ENCODE data around the gene EDN2.

EDN2 gene

GRCh38 chr1:41497461-41498030 lies 13.1 kb upstream of the EDN2 start:
- DNase-seq = no peak

- no peak for DNase-seq
Measured at GRCh38 chr1:41497056-41497440, 12.6 kb upstream of the EDN2 start.

DNA sequence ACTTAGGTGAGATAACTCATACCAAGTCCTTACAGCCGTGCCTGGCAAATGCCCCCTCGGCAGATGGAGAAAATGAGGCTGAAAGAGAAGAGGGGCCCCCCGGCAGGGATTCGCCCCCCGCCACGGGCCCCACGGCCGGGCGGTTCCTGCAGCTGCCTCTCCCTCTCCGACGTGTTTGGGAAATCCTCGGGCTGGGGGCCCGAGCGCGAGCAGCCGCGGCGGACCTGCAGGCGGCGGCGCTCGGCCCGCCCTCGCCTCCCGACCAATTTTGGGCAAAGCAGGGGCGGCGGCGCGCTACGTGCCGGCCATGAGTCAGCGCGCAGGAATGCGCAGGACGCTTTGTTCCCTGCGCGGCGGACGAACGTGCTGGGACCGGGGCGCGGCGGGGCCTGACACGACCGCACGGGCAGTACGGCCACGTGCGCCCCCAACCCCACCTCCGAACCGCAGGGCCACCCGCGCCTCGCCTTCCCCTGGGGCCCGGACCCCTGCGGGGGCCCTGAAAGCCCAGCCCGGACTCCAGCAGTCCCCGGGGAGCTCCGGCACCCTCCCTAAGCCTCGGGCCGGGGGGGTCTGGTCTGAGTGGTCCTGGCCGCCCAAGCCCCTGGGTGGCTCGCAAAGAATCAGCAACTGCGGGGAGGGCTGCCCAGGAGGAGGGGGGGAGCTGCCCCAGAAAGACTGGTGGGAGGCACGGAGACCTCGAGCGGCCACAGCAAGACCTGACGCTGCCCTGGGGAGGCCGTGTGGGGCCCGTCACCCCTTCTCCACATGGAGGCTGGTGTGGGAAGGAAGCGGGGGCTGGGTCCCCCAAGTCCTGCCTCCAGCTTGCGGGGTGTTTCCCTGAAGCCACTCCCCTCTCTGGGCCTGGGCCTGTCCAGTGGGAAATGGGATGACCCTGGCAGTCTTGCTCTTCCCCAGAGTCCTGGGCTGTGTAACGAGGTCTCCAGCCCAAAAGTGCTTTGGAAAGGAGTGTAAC lies 11.9 kb upstream of the EDN2 start:
- peak; percentile 79 for DNase-seq

- peak; percentile 42 for DNase-seq
Measured at GRCh38 chr1:41495210-41495948, 10.9 kb upstream of the EDN2 start.

DNA sequence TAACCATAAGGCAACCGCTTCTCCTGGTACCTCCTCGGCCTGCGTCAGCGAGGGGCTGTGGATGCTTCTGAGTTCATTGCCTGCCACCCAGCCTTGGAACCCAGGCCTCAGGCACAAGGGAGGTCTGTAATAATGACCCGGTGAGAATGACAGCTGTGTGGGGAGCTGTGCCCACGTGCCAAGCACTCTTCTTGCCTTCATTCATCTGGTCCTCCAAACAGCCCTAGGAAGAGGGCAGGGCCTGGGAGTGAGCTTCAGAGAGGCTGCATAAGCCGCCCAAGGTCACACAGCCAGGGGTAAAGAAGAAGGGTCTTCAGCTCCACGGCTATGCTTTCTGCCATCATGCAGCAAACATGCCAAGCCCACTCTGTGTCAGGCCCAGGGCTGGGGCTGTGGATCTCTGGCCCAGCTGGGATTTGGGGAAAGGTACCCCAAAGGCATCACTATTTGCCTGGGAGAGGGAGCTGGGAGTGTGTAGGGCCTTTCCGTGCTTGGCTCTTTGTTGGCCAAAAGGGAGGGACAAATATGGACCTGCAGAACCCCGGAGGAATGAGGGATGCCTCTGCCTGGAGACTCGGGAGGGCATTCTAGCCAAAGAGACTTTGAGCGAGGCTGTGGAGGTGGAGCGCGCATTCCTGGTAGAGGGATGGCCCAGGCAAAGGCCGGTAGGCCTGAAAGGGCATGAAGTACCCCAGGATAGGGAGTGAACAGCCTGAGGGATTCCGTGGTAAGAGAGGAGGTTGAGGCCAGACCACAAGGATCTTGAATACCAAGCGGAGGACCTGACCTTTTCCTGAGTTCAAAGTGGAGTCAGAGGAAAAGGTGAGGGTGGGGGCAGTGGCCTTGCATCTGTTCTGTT lies 10.1 kb upstream of the EDN2 start:
- DNase-seq = no peak

DNA sequence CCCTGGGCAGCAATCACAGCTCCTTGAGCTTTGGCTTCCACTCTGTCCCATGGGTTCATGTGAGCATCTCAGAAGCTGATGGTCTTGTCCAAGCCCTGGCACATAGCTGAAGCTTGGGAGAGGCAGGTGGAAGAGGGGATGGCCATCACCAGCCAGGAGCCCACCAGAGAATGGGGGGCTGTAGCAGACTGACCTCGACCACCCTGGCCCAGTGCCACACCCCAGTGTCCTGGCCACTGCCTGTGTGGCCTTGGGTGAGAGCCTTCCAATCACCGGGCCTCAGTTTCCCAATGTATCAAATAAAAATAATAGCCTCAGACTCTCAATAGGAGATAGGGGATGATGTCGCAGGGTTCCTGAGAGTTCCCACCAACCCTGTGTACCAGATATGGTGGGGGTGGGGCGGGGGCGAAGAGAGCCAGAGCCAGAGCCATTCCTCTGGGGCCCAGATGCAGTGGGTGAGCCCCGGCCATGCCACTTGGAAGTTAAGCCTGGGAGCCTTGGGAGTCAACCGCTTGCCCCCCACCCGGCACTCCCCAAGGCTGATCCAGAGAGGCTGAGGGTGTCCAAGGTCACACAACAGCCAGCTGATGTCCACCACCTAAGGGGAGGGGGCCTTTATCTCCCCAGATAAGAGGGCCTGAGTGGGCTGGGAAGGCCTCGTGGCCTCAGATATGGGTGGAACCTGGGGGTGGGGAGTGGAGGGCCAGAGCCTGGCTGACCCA lies 9.3 kb upstream of the EDN2 start:
- no peak for DNase-seq

- peak; percentile 43 for DNase-seq
Measured at GRCh38 chr1:41493117-41493536, 8.6 kb upstream of the EDN2 start.

DNA sequence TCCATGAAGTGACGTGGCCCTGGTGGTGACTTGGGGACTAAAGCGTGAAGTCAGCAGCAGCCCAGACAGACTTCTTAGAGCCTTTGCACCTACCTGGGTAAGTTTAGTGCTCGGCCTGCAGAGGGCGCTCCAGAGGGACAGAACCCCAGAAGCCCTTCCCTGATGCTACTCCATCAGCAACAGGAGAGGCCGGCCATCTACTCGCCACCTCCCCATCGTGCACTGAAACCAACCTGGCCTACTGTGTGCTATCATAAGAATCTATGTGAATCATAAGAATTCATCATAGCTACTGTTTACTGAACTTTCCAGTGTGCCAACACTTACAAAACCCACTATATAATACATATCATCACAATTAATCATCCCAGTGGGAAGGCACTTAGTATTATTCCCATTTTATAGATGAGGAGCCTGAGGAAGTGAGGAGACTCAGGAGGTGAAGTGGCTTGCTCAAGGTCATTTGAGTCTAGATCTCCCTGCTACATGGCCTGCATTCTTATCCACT lies 7.9 kb upstream of the EDN2 start:
- DNase-seq = peak; percentile 64

DNA sequence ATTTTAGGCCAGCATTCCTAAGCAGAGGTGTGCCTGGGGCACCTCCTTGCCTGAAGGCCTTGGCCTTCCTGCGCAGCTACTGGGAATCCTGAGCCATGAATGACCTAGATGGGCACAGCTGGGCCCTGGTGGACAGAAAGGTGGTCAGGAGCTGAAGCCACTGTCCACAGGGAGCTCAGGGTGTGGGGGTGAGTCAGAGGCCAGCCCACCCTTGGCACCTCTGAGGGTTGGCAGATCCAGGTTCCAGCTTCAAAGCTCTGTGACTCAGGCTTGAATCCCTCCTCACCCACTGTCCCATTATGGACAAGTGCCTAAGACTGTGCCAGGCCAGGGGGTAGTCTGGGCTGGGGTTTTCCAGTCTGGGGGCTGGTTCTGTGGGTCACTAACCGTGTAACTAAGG lies 6.4 kb upstream of the EDN2 start:
- DNase-seq = no peak

- no peak for DNase-seq
Measured at GRCh38 chr1:41489561-41489960, 5.1 kb upstream of the EDN2 start.

DNA sequence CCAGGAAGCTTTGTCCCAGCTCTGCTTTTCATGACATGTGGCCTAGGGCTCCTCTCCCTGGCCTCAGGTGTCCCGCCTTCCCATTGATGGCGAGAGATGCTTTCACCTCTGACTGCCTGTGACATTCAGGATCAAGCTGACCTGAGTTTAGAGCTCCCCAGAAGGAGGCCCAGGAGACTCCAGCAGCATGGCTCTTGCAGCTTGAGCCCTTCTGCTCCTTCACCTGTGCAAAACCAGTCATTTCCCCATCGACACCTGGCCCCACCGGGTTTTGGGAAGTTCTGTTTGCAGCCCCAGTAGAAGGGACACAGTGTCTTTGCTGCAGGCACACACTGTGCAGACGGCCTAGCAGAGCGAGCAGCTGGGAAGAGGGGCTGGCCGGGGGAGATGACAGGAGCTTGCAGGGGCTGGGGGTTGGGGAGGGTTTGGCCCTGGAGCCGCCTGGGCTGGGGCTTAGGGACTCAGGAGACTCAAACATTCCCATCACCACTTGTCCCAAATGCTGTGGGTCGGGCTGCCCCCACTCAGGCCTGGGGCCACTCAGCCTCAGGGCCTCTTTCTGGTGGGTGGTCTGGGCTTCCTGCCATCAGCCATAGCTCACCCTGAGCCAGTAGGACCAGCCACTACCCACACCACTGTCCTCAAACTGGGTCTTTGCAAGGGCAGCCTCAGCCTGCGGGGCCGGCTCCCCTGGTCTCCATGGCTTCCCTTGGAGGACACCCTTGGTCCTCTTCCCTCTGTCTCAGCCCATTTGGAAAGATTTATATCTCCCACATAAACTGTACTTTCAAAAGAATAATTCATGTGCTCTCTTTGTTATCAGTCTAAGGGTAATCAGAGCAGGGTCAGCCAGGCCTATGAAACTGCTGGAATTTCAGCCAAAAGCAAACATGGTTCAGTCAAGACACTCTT lies 3.8 kb upstream of the EDN2 start:
- no peak for DNase-seq

DNA sequence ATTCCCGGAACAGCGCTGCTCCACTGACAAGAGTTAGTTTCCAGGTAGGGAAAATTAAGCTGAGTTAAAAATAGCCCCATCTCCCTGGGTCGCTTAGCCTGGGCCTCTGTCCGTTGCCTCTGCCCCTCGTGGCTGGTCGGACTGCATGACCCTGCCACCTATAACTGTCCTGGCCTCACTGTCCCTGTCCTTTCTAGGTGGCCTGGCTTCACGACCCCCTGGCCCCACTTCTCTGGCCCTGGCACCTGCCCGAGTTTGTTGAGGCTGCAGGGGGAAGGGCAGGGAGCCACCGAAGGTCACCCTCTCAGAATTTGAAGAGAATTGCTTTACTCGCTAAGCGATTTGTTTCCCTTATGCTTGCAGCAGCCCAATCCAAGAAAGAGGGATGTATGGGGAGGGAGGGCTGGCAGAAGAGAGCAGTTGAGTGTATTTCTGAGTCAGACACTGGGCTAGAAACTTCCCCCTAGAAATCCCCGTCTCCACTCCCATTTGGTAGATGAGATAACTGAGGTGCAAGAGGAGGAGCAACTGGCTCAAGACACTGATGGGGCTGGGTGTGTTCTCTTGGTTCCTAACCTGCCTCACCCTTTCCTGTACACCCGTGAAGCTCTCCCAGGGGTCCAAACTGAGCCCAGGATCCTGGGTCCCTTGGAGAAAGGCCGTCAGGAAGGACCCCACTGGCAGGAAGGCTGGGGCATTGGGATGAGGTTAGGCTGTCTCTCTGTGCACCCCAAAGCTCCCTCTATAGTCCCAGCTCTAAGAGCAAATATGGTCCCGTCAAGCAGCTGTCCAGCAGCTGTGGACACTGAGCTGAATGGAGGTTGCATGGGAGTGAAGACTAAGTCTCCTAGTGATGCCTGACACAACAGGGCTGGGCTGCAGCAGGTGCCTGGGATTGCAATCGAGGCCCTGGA lies 2.9 kb upstream of the EDN2 start:
- no peak for DNase-seq

DNA sequence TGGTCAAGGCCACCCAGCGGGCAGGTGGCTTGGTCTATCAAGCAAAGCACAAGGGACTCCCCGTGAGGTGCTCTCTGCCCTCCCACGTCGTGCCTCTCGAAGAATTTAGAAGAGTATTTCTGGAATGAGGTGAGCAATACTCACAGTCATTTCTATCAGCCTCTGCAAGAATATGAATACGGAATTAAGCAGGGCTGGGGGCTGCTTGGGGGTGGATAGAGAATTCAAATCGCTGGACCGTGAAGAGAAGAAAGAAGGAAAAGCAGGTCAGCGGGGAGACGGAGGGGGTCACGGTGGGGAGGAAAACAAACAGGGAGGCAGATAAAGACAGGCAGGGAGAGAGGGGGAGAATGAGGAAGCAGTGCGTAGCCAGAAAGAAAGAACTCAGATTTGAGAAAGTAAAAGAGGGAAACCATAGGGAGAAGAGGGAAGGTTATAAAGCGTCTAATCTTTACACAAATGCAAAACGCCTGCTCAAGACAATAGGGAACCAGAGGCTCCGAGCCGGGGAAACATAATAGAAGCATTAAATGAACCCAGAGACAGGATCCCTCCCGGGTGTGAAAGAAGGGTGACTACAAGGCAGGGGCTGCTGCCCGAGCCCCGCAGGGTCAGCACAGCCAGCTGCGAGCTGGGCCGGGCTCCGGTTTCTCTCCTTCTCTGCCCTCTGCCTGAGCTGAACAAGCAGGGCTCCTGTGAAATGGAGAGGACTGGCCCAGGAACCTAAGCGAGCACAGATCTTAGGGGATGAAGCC lies 2.1 kb upstream of the EDN2 start:
- no peak for DNase-seq

GRCh38 chr1:41486053-41486370 lies 1.5 kb upstream of the EDN2 start:
- DNase-seq = no peak

- DNase-seq = no peak
Measured at GRCh38 chr1:41485605-41486004, 1.1 kb upstream of the EDN2 start.

GRCh38 chr1:41483960-41484401 lies 502 bp downstream of the EDN2 start:
- no peak for DNase-seq

GRCh38 chr1:41483001-41483850 lies 1.3 kb downstream of the EDN2 start:
- no peak for DNase-seq

Measured in stimulated activated CD4-positive, alpha-beta T cell treated with anti-CD3 and anti-CD28 coated beads, Interleukin-15, amount 100 ng/mL, for 24 hours (primary cell).